Mesenchymal stem cell (in vitro differentiated cells and primary cell): Measurements from ENCODE around the gene TENM3.

Source experiments
- DNase-seq: peaks from one replicate; pipeline ENCODE4 v3.0.0-alpha.2; 2013
- H2AFZ ChIP-seq: one replicate; pipeline ENCODE4 v1.6.1; 2013; ENCODE audit warnings: low read depth, mild to moderate bottlenecking, control low read depth, inconsistent platforms, low read length, moderate library complexity
- H2AK5ac ChIP-seq: 2 replicates; pipeline ENCODE4 v1.6.1; 2013; ENCODE audit warnings: low read length, moderate library complexity, mild to moderate bottlenecking, inconsistent platforms; ENCODE audit not compliant: severe bottlenecking
- H2BK120ac ChIP-seq: one replicate; pipeline ENCODE4 v1.6.1; 2013; ENCODE audit warnings: low read depth, mild to moderate bottlenecking, inconsistent platforms, low read length, moderate library complexity
- H2BK12ac ChIP-seq, 2 experiments: one replicate each; pipeline ENCODE4 v1.6.1; 2013; ENCODE audit warnings: inconsistent platforms in 2 of 2, low read length in 2 of 2, mild to moderate bottlenecking in 2 of 2, moderate library complexity in 2 of 2, control low read depth in 1 of 2
- H2BK15ac ChIP-seq: one replicate; pipeline ENCODE4 v1.6.1; 2013; ENCODE audit warnings: mild to moderate bottlenecking, low read depth, inconsistent platforms; ENCODE audit not compliant: poor library complexity, severe bottlenecking
- H2BK5ac ChIP-seq: 2 replicates; pipeline ENCODE4 v1.6.1; 2013; ENCODE audit warnings: low read depth, mild to moderate bottlenecking, low read length, control low read depth, inconsistent platforms; ENCODE audit not compliant: poor library complexity, severe bottlenecking
- H3K14ac ChIP-seq, 2 experiments: one replicate each; pipeline ENCODE4 v1.6.1; 2013; ENCODE audit warnings: inconsistent platforms in 2 of 2, low read length in 2 of 2, control low read depth in 1 of 2, mild to moderate bottlenecking in 1 of 2, moderate library complexity in 1 of 2
- H3K18ac ChIP-seq, 2 experiments: one replicate each; pipeline ENCODE4 v1.6.1; 2013; ENCODE audit warnings: inconsistent platforms in 2 of 2, low read length in 2 of 2, control low read depth in 1 of 2, low read depth in 1 of 2, mild to moderate bottlenecking in 1 of 2
- H3K23ac ChIP-seq, 2 experiments: one replicate each; pipeline ENCODE4 v1.6.1; 2013; ENCODE audit warnings: inconsistent platforms in 2 of 2, low read length in 2 of 2, mild to moderate bottlenecking in 2 of 2, moderate library complexity in 2 of 2, control low read depth in 1 of 2
- H3K27ac ChIP-seq: 2 replicates; pipeline ENCODE4 v1.5.1; 2013; ENCODE audit warnings: mild to moderate bottlenecking, moderate library complexity, low read length, control low read depth, inconsistent platforms; ENCODE audit not compliant: poor library complexity, severe bottlenecking
- H3K27me3 ChIP-seq, 2 experiments: 2 replicates each; pipeline versions ENCODE4 v1.6.1 to v1.7.0; 2013; ENCODE audit warnings: low read length in 2 of 2, mild to moderate bottlenecking in 2 of 2, moderate library complexity in 2 of 2, control low read depth in 1 of 2, inconsistent platforms in 1 of 2; ENCODE audit not compliant: control insufficient read depth in 1 of 2, insufficient read depth in 1 of 2
- H3K36me3 ChIP-seq, 2 experiments: 2 replicates each; pipeline versions ENCODE4 v1.6.1 to v1.7.0; 2013; ENCODE audit warnings: low read length in 2 of 2, control low read depth in 1 of 2, inconsistent platforms in 1 of 2, low read depth in 1 of 2, mild to moderate bottlenecking in 1 of 2; ENCODE audit not compliant: insufficient read depth in 2 of 2, control insufficient read depth in 1 of 2
- H3K4ac ChIP-seq, 2 experiments: one replicate each; pipeline ENCODE4 v1.6.1; 2013; ENCODE audit warnings: inconsistent platforms in 2 of 2, low read length in 2 of 2, mild to moderate bottlenecking in 2 of 2, moderate library complexity in 2 of 2, control low read depth in 1 of 2, low read depth in 1 of 2
- H3K4me1 ChIP-seq: 2 replicates; pipeline ENCODE4 v1.6.1; 2013; ENCODE audit warnings: low read depth, low read length, control low read depth; ENCODE audit not compliant: control insufficient read depth, insufficient read depth
- H3K4me2 ChIP-seq: 2 replicates; pipeline ENCODE4 v1.6.1; 2013; ENCODE audit warnings: low read length, mild to moderate bottlenecking, inconsistent platforms; ENCODE audit not compliant: poor library complexity, severe bottlenecking
- H3K4me3 ChIP-seq, 2 experiments: 2 replicates each; pipeline versions ENCODE4 v1.5.1 to v1.7.0; 2013; ENCODE audit warnings: low read length in 2 of 2, mild to moderate bottlenecking in 2 of 2, control low read depth in 1 of 2, low read depth in 1 of 2; ENCODE audit not compliant: insufficient read depth in 1 of 2
- H3K79me1 ChIP-seq: replicated peaks from 2 replicates; pipeline ENCODE4 v1.6.1; 2013; ENCODE audit warnings: mild to moderate bottlenecking, control low read depth, low read length, inconsistent platforms; ENCODE audit not compliant: poor library complexity, severe bottlenecking
- H3K9ac ChIP-seq: 2 replicates; pipeline ENCODE4 v1.7.0; 2013; ENCODE audit warnings: mild to moderate bottlenecking, low read length, moderate library complexity
- H3K9me3 ChIP-seq: 2 replicates; pipeline ENCODE4 v1.7.0; 2013; ENCODE audit warnings: mild to moderate bottlenecking, low read length; ENCODE audit not compliant: control insufficient read depth
- H4K8ac ChIP-seq: one replicate; pipeline ENCODE4 v1.6.1; 2013; ENCODE audit warnings: inconsistent platforms, mild to moderate bottlenecking, low read length, moderate library complexity
- H4K91ac ChIP-seq: one replicate; pipeline ENCODE4 v1.6.1; 2013; ENCODE audit warnings: mild to moderate bottlenecking, low read length, inconsistent platforms
- WGBS: methylation state at CpG from one replicate; pipeline ENCODE4 v1.1.7; 2013; ENCODE audit warnings: mixed read lengths; 5-methylcytosine and 5-hydroxymethylcytosine counted together

Gene TENM3

DNA sequence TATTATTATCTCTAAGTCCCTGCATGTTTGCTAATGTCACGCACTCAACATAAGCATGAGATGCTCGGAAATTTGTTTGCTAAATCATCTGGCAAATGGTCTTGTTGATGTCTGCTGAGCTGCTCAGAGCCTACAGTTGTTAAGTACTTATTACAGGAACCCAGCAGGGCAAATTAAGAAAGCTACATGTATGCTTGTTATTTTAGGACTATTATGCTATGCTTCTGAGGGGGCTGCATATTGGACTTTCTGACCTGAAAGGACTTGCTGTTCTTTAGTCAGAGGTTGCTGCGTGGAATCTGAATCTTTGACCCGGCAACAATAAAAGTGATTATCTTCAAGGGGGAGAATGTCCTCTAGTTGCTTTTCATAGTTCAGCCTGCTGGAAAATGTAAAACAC lies 36.3 kb upstream of the TENM3 start:
- no peak for DNase-seq
- H3K4ac ChIP-seq = no peak overlapping the region
- WGBS = 97% methylated on average over 4 of the region's 4 CpGs

DNA sequence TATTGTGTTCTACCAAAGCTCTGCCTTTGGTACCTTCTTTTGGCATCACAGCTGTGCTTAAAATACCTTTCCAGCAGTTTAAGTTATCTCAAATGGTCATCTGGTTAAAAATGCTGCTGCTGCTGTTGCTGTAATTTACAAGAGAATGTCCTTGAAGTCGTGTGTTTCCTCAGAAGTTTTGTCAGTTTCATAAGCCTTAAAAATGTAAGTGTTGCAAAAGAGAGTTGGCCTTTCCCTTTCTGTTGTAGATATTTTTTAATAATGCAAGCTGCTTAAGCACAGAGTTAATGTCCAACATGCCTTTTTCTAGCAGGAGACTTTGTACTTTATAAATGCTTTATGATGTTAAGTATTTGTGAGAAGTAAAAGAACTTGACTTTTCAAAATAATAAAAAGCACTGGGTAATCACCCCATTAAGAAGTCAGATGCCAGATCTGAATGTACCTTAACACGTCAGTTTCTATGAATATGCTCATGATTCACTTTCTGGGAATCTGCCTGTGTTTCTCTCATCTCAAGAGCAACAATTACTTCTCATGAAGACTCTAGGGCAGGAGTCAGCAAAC lies 35.3 kb upstream of the TENM3 start:
- H3K27ac ChIP-seq = peak overlapping the region; percentile 65
- H3K23ac ChIP-seq = no peak overlapping the region
- H2BK15ac ChIP-seq = no peak overlapping the region
- H3K14ac ChIP-seq = no peak overlapping the region
- no peak overlapping the region for H3K18ac ChIP-seq
- peak overlapping the region in 1 of 2 experiments; percentile 26 for H3K4me3 ChIP-seq
- no peak overlapping the region for H3K4ac ChIP-seq
- no peak overlapping the region for H2AFZ ChIP-seq
- H3K4me1 ChIP-seq = peaks cover 16% of the 10 kb centered on the region
- H3K79me1 ChIP-seq = peaks cover 35% of the 10 kb centered on the region
- peak overlapping the region; percentile 79 for H3K9ac ChIP-seq
- no peak overlapping the region for H2BK12ac ChIP-seq
- H4K8ac ChIP-seq = no peak overlapping the region
- 0% methylated on average over 2 of the region's 2 CpGs for WGBS
- peak; percentile 66 for DNase-seq
- H2BK120ac ChIP-seq = no peak overlapping the region
- H3K4me2 ChIP-seq = no peak overlapping the region
- H3K27me3 ChIP-seq = no peaks in the 10 kb centered on the region
- no peak overlapping the region for H4K91ac ChIP-seq
- H2AK5ac ChIP-seq = no peak overlapping the region
- H2BK5ac ChIP-seq = no peak overlapping the region
- H3K36me3 ChIP-seq = peaks cover 0 to 4% of the 10 kb centered on the region in 2 experiments
- H3K9me3 ChIP-seq = no peaks in the 10 kb centered on the region

More for the DNA sequence above, 36.3 kb upstream of the TENM3 start:
- Histone ChIP-seq H3K4me3 (no peak overlapping the region), H3K9ac (peak overlapping the region; percentile 79), H4K91ac (no peak overlapping the region), H3K9me3 (no peaks in the 10 kb centered on the region), H2AFZ (no peak overlapping the region), H3K27ac (peak overlapping the region; percentile 55), H3K79me1 (peaks cover 37% of the 10 kb centered on the region), H3K27me3 (no peaks in the 10 kb centered on the region), H4K8ac (no peak overlapping the region), H2BK5ac (no peak overlapping the region), H2AK5ac (no peak overlapping the region), H2BK12ac (no peak overlapping the region), H3K18ac (no peak overlapping the region), H2BK15ac (no peak overlapping the region), H3K4me1 (peaks cover 14% of the 10 kb centered on the region), H3K36me3 (peaks cover 0 to 4% of the 10 kb centered on the region in 2 experiments), H3K14ac (no peak overlapping the region), H3K23ac (no peak overlapping the region), H2BK120ac (no peak overlapping the region), H3K4me2 (no peak overlapping the region)

DNA sequence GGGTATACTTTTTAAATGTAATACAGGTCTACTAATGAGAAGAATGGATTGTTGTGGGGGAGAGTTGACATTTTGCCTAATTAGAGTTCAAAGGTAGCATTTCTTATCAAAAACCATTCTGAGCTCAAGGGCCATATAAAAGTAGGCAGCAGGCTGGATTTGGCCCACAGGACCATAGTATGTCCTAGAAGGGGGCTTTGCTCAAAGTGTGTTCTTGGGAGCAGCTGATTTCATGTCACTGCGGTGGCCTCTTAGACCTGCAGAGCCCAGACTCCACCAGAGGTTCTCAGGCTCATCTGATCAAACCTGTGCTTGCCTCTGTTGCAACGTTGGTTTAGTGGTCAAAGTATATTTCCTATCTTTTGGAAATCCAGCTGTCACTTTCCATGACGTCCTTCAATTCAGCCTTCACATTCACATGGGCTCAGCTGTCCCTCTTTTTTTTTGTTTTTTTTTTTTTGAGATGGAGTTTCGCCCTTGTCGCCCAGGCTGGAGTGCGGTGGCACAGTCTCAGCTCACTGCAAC lies 34.6 kb upstream of the TENM3 start:
- Histone ChIP-seq H4K8ac (no peak overlapping the region), H3K9me3 (no peaks in the 10 kb centered on the region), H2BK15ac (no peak overlapping the region), H3K36me3 (peaks cover 0 to 4% of the 10 kb centered on the region in 2 experiments), H3K4me2 (no peak overlapping the region), H3K4ac (no peak overlapping the region), H2AK5ac (peak overlapping the region; percentile 33), H3K79me1 (peaks cover 30% of the 10 kb centered on the region), H2BK5ac (no peak overlapping the region), H3K4me3 (no peak overlapping the region), H2BK12ac (no peak overlapping the region), H3K18ac (no peak overlapping the region), H3K27ac (peak overlapping the region; percentile 54), H3K4me1 (peaks cover 16% of the 10 kb centered on the region), H3K9ac (peak overlapping the region; percentile 79), H4K91ac (no peak overlapping the region), H3K27me3 (no peaks in the 10 kb centered on the region), H2AFZ (no peak overlapping the region), H3K14ac (no peak overlapping the region), H3K23ac (no peak overlapping the region), H2BK120ac (no peak overlapping the region)
- no peak for DNase-seq
- WGBS = 95% methylated on average over 6 of the region's 6 CpGs

DNA sequence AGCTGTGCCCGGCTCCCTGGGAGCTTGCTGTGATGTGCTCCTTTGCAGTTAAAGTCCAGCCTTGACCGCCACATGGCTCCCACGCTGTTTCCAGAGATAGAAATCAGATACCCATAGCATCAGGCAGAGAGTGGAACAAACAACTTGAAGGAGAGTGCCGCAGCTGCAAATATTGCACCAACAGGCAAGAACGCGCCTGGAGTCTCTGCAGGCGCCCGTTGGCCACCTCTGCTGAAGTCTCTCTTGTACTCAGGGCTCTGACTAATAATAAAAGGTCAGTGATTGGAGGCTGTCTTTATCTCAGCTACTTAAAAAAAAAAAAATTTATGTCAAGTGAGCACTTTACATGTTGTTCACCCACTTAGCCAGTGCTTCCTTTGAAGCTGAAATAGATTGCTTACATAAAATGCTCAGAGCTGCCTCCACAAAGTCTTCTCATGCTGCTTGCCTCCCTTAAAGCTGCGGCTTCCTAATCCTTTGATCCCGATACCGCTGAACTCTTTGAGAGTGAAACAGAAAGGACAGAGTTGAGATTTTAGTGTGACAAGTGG lies 30.9 kb upstream of the TENM3 start:
- peak overlapping the region; percentile 37 for H3K4me2 ChIP-seq

More for the DNA sequence above, 30.9 kb upstream of the TENM3 start:
- H2BK12ac ChIP-seq = no peak overlapping the region
- no peak overlapping the region for H2BK120ac ChIP-seq
- H3K14ac ChIP-seq = no peak overlapping the region
- no peak overlapping the region for H2AK5ac ChIP-seq
- no peak overlapping the region for H4K8ac ChIP-seq
- no peak overlapping the region for H2BK5ac ChIP-seq
- no peak overlapping the region for H3K4ac ChIP-seq
- no peak overlapping the region for H3K27ac ChIP-seq
- H3K9ac ChIP-seq = peak overlapping the region; percentile 46
- no peaks in the 10 kb centered on the region for H3K27me3 ChIP-seq
- H3K18ac ChIP-seq = no peak overlapping the region
- H3K4me1 ChIP-seq = peaks cover 11% of the 10 kb centered on the region
- no peak overlapping the region for H2BK15ac ChIP-seq
- H3K9me3 ChIP-seq = no peaks in the 10 kb centered on the region
- H3K23ac ChIP-seq = no peak overlapping the region
- peaks cover 0 to 4% of the 10 kb centered on the region in 2 experiments for H3K36me3 ChIP-seq
- DNase-seq = peak; percentile 50
- peaks cover 22% of the 10 kb centered on the region for H3K79me1 ChIP-seq
- no peak overlapping the region for H4K91ac ChIP-seq
- no peak overlapping the region for H2AFZ ChIP-seq
- 24% methylated on average over 7 of the region's 11 CpGs for WGBS
- peak overlapping the region in 1 of 2 experiments; percentile 40 for H3K4me3 ChIP-seq
